Left lung (tissue), 10 donors: Measurements from ENCODE around the gene GCG. TPM values are rescaled to one million over a fixed set of nuclear protein-coding genes. Genes with fewer than 3 reads are reported as not detected.

Source experiments
- ATAC-seq: fragments of 200-7000 bp; cut with Tn5 transposase; one replicate; pipeline ENCODE4 v1.9.1; 2020; ENCODE audit warnings: moderate library complexity
- DNase-seq, 4 donors: peaks; one replicate each; pipeline ENCODE4 v3.0.0-alpha.2; 2013 to 2020
- H3K27ac ChIP-seq, 2 donors: fragments of 200-600 bp; sonication (generic) in 1 of 2; one replicate each; pipeline versions ENCODE4 v1.5.0 to v1.8.0; 2020 to 2021
- H3K27me3 ChIP-seq, 2 donors: fragments of 200-600 bp; sonication (generic) in 1 of 2; one replicate each; pipeline versions ENCODE4 v1.5.0 to v1.8.0; 2020 to 2021
- H3K36me3 ChIP-seq, 2 donors: fragments of 200-600 bp; sonication (generic) in 1 of 2; one replicate each; pipeline versions ENCODE4 v1.5.0 to v1.8.0; 2020 to 2021
- H3K4me1 ChIP-seq, 2 donors: fragments of 200-600 bp; one replicate each; pipeline ENCODE4 v1.8.0; 2021
- H3K4me3 ChIP-seq, 2 donors: fragments of 200-600 bp; sonication (generic) in 1 of 2; one replicate each; pipeline versions ENCODE4 v1.5.0 to v1.8.0; 2020 to 2021; ENCODE audit warnings: mild to moderate bottlenecking in 1 of 2
- H3K9me3 ChIP-seq, 2 donors: fragments of 200-600 bp; sonication (generic) in 1 of 2; one replicate each; pipeline versions ENCODE4 v1.5.0 to v1.8.0; 2020 to 2021
- CTCF ChIP-seq, 2 donors: fragments of 200-600 bp; sonication (generic) in 1 of 2; IDR thresholded peaks; one replicate each; pipeline versions ENCODE4 v1.5.0 to v1.8.0; 2021; ENCODE audit warnings: antibody characterized with exemption in 2 of 2
- intact Hi-C, 2 donors: fragments of 100-400 bp; cut with DNase I; formaldehyde crosslinking; loops; one replicate each; pipeline versions ENCODE4 v1.11.2 to v1.14.2; 2022
- polyA plus RNA-seq, 6 donors: library from polyadenylated mRNA; unstranded; fragments of 120-200 nt; gene quantifications; one replicate each; pipeline ENCODE4 v1.2.1, GENCODE V29; 2013; ENCODE audit not compliant: insufficient read length in 6 of 6
- total RNA-seq, 2 donors: library from RNA; stranded (reverse); fragmentation: NEBNext Ultra II Directional; extraction: Animal tissue kit (Norgen Biotek cat#: 25700); gene quantifications; one replicate each; pipeline ENCODE4 v1.2.1, GENCODE V29; 2021
- donor health status: DM: no; HTN: yes; CAD: no.
- donor health status: DM: no; HTN: no; CAD: no.

The GCG gene
- total and polyA plus RNA-seq, 8 donors: 0.15 TPM; not detected in 7

DNA sequence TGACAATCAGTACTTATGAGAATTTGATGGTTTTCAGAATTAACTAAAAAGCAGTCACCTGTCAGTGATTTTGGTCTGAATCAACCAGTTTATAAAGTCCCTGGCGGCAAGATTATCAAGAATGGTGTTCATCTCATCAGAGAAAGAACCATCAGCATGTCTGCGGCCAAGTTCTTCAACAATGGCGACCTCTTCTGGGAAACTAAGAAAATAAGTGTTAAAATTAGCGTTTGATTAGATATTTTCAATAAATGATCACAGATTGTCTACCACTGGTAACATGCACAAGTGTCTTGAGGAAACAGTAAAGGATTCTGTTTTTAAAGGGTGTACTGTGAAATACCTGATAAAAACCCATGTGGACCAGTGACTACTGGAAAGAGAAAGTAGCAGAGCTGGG is 8.1 kb downstream of the GCG start:
- Histone ChIP-seq H3K27ac (no peak overlapping the region), H3K36me3 (no peaks in the 10 kb centered on the region), H3K9me3 (no peaks in the 10 kb centered on the region), H3K27me3 (peaks cover 0 to 5% of the 10 kb centered on the region in 2 donors), H3K4me1 (no peaks in the 10 kb centered on the region), H3K4me3 (no peak overlapping the region)
- no peak for ATAC-seq
- intact Hi-C loops: no loop called here
- no peak for DNase-seq
- TF ChIP-seq CTCF (IDR thresholded peaks at IDR 0.05): no peak

- TF ChIP-seq CTCF (IDR thresholded peaks at IDR 0.05): no peak
- intact Hi-C loops: no loop called here
- H3K27ac ChIP-seq: no peak overlapping the region
- H3K4me3 ChIP-seq: no peak overlapping the region
- ATAC-seq (no peak), DNase-seq (no peak)
- no peaks in the 10 kb centered on the region for H3K36me3 ChIP-seq
- H3K27me3 ChIP-seq: peaks cover 0 to 8% of the 10 kb centered on the region in 2 donors
- H3K9me3 ChIP-seq: no peaks in the 10 kb centered on the region
- H3K4me1 ChIP-seq: no peaks in the 10 kb centered on the region
These were observed 13.7 kb downstream of the GCG start for GRCh38 chr2:162138310-162138709.

DNA sequence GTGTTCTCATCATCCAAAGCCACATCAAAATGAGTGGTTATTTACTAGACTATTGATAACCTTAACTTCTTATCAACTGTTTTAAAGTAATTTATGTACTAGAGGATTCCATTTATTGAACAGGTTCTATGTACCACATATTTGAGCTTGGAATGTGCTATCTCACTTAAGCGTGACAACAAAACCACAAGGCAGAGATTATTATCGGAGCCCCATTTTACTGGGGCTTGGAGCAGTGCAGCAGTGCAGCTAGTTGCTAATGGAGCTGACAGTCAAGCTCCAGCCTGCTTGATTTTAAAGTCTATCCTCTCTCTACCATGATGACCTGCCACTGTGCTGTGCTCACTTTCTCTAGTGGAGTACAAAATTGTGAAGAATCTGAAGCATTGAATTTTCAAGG is 24.6 kb downstream of the GCG start:
- intact Hi-C loops: loop anchor here in 1 of 2 donors (10.0 kb wide), 1 partner anchor 123 kb away; no protein-coding TSS in a partner anchor
- Histone ChIP-seq H3K27me3 (no peaks in the 10 kb centered on the region), H3K9me3 (no peaks in the 10 kb centered on the region), H3K27ac (no peak overlapping the region), H3K36me3 (no peaks in the 10 kb centered on the region), H3K4me1 (peaks cover 0 to 5% of the 10 kb centered on the region in 2 donors), H3K4me3 (no peak overlapping the region)
- ATAC-seq (no peak), DNase-seq (no peak)
- TF ChIP-seq CTCF (IDR thresholded peaks at IDR 0.05): no peak

- intact Hi-C loops: loop anchor here in 1 of 2 donors (10.0 kb wide), 1 partner anchor 122 kb away; no protein-coding TSS in a partner anchor
- Histone ChIP-seq H3K36me3 (no peaks in the 10 kb centered on the region), H3K4me1 (peaks cover 0 to 5% of the 10 kb centered on the region in 2 donors), H3K27ac (no peak overlapping the region), H3K4me3 (no peak overlapping the region), H3K27me3 (no peaks in the 10 kb centered on the region), H3K9me3 (no peaks in the 10 kb centered on the region)
- DNase-seq (no peak), ATAC-seq (no peak)
- no peak for TF ChIP-seq CTCF (IDR thresholded peaks at IDR 0.05)
These were observed 25.5 kb downstream of the GCG start for GRCh38 chr2:162126527-162126926.

GRCh38 chr2:162126111-162126519 is 25.9 kb downstream of the GCG start:
- no peak for TF ChIP-seq CTCF (IDR thresholded peaks at IDR 0.05)
- Histone ChIP-seq H3K27ac (no peak overlapping the region), H3K36me3 (no peaks in the 10 kb centered on the region), H3K4me3 (no peak overlapping the region), H3K9me3 (no peaks in the 10 kb centered on the region), H3K27me3 (no peaks in the 10 kb centered on the region), H3K4me1 (peaks cover 0 to 5% of the 10 kb centered on the region in 2 donors)
- intact Hi-C loops: loop anchor here in 1 of 2 donors (10.0 kb wide), 1 partner anchor 121 kb away; no protein-coding TSS in a partner anchor
- peak; percentile 36 for ATAC-seq
- peak in 1 of 4 donors; percentile 14 for DNase-seq
